IMR-90 (cell line): ENCODE measurements around the gene STOML1.

Source experiments
- BHLHE40 ChIP-seq: fragments of 150-350 bp; IDR thresholded peaks from 2 replicates; pipeline ENCODE4 v1.6.1; 2016; ENCODE audit warnings: mild to moderate bottlenecking, low read depth, low read length
- CEBPB ChIP-seq: IDR thresholded peaks from 2 replicates; pipeline ENCODE4 v1.6.1; 2012; ENCODE audit warnings: low read depth, low read length, improper control_type of control experiment
- FOS ChIP-seq: fragments of 150-350 bp; IDR thresholded peaks from 2 replicates; pipeline ENCODE4 v1.6.1; 2016; ENCODE audit warnings: low read depth, low read length
- MAFK ChIP-seq: IDR thresholded peaks from 2 replicates; pipeline ENCODE4 v1.6.1; 2012; ENCODE audit warnings: low read depth, low read length, improper control_type of control experiment
- MXI1 ChIP-seq: IDR thresholded peaks from 2 replicates; pipeline ENCODE4 v1.6.1; 2012; ENCODE audit warnings: low read depth, mild to moderate bottlenecking, low read length, moderate library complexity, borderline replicate concordance
- NFE2L2 ChIP-seq: fragments of 150-350 bp; IDR thresholded peaks from 2 replicates; pipeline ENCODE4 v1.6.1; 2016; ENCODE audit warnings: low read depth, mild to moderate bottlenecking, low read length
- POLR2A ChIP-seq: IDR thresholded peaks from 2 replicates; pipeline ENCODE4 v1.6.1; 2012; ENCODE audit warnings: mild to moderate bottlenecking, low read depth, low read length
- RAD21 ChIP-seq: IDR thresholded peaks from 2 replicates; pipeline ENCODE4 v1.6.1; 2012; ENCODE audit warnings: low read length, improper control_type of control experiment
- RCOR1 ChIP-seq: IDR thresholded peaks from 2 replicates; pipeline ENCODE4 v1.6.1; 2012; ENCODE audit warnings: mild to moderate bottlenecking, low read length, improper control_type of control experiment; ENCODE audit not compliant: insufficient replicate concordance
- RFX5 ChIP-seq: IDR thresholded peaks from 2 replicates; pipeline ENCODE4 v1.8.0; 2012; ENCODE audit warnings: low read depth, mild to moderate bottlenecking, low read length, moderate library complexity
- USF2 ChIP-seq: fragments of 150-350 bp; IDR thresholded peaks from 2 replicates; pipeline ENCODE4 v1.6.1; 2017; ENCODE audit warnings: mild to moderate bottlenecking, antibody characterized with exemption, low read length, low read depth
- TF ChIP-seq, protein P1 (sequence below): conservative IDR thresholded peaks from 2 replicates; pipeline ENCODE4 v1.5.1; 2012; ENCODE audit warnings: mild to moderate bottlenecking, low read depth, low read length, improper control_type of control experiment

- TF ChIP-seq POLR2A (peak; percentile 38; the same call in 1 of the 2 replicates), CEBPB (no peak), NFE2L2 (no peak), RAD21 (0 out of 2 replicates have a peak, but pooled peaks have one; percentile 10), FOS (no peak), RFX5 (no peak), RCOR1 (no peak), MXI1 (peak; percentile 100), USF2 (no peak), BHLHE40 (0 out of 2 replicates have a peak, but pooled peaks have one; percentile 7), MAFK (no peak)
- TF ChIP-seq, protein P1, sequence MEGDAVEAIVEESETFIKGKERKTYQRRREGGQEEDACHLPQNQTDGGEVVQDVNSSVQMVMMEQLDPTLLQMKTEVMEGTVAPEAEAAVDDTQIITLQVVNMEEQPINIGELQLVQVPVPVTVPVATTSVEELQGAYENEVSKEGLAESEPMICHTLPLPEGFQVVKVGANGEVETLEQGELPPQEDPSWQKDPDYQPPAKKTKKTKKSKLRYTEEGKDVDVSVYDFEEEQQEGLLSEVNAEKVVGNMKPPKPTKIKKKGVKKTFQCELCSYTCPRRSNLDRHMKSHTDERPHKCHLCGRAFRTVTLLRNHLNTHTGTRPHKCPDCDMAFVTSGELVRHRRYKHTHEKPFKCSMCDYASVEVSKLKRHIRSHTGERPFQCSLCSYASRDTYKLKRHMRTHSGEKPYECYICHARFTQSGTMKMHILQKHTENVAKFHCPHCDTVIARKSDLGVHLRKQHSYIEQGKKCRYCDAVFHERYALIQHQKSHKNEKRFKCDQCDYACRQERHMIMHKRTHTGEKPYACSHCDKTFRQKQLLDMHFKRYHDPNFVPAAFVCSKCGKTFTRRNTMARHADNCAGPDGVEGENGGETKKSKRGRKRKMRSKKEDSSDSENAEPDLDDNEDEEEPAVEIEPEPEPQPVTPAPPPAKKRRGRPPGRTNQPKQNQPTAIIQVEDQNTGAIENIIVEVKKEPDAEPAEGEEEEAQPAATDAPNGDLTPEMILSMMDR, result peak; percentile 88
Measured at GRCh38 chr15:73991726-73992593, at the start of gene STOML1.
